Astrocyte of the cerebellum (primary cell): ENCODE results near the gene CWC22.
A peak's percentile ranks its signal among the peaks of the same experiment; 100 is the strongest.

Experiments
- DNase-seq: peaks from one replicate; pipeline ENCODE4 v3.0.0-alpha.2; 2011; ENCODE audit warnings: low read depth
- H3K4me3 ChIP-seq: 2 replicates; pipeline ENCODE4 v1.5.1; 2011; ENCODE audit warnings: mild to moderate bottlenecking, low read depth, low read length, moderate library complexity
- CTCF ChIP-seq: IDR thresholded peaks from 2 replicates; pipeline ENCODE4 v1.5.1; 2012; ENCODE audit warnings: low read length, low read depth, moderate library complexity, mild to moderate bottlenecking; ENCODE audit errors: missing control alignments
- in situ Hi-C: cut with HindIII; loops from 2 replicates; pipeline ENCODE4 v1.10.0; 2017; ENCODE audit warnings: low sequenced_read_pairs

Gene CWC22

GRCh38 chr2:180040146-180040925 is 33.2 kb upstream of the CWC22 start:
- H3K4me3 ChIP-seq: no peak overlapping the region
- peak; percentile 98 for DNase-seq
- in situ Hi-C loops: no loop called here
- peak; percentile 25 for TF ChIP-seq CTCF

- DNase-seq: peak; percentile 19
- in situ Hi-C loops: no loop called here
- no peak overlapping the region for H3K4me3 ChIP-seq
- no peak for TF ChIP-seq CTCF
These were observed 31.9 kb upstream of the CWC22 start for GRCh38 chr2:180038997-180039396.

DNA sequence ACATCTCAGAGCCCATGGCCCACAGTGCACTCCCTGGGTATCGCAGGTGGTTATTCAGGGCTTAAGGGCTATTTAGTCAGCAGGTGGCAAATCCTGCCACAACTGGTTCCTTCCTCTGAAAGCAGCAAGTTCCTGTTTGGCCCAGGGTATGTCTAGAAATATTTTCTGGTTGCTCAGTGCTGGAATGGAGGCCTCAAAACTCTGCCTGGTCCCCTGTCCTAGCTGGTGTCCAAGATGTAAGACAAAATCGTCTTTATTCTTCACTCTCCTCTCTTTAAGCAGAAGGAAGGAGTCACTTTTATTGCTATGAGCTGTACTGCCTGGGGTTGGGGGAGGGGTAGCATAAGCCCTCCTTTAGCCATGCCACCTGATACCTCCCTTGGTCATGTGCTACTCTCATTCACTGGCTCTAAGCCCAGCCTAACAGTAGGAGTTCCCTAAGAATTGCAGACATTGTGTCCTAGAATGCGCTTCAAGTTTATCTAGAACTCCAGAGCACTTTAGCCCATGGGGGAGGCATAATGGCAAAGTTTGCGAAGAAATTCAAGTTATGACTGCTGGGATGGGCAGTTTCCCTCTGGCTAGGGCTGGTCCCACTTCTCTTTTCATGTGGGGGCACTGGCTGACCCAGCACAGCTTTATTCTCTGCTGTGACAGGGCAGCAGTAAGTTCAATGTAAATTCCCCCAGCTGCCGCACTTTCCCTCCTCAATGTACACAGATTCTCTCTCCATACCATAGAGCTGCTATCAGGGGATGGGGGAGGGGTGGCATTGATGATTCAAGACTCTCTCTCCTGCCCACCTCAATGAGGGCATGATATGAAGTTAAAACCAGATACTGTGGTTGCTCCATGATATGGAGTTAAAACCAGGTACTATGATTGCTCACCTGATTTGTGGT is 27.1 kb upstream of the CWC22 start:
- in situ Hi-C loops: no loop called here
- peak; percentile 91 for DNase-seq
- no peak overlapping the region for H3K4me3 ChIP-seq
- TF ChIP-seq CTCF: no peak

GRCh38 chr2:180029575-180029974 is 22.5 kb upstream of the CWC22 start:
- in situ Hi-C loops: no loop called here
- DNase-seq: no peak
- no peak for TF ChIP-seq CTCF
- H3K4me3 ChIP-seq: no peak overlapping the region

DNA sequence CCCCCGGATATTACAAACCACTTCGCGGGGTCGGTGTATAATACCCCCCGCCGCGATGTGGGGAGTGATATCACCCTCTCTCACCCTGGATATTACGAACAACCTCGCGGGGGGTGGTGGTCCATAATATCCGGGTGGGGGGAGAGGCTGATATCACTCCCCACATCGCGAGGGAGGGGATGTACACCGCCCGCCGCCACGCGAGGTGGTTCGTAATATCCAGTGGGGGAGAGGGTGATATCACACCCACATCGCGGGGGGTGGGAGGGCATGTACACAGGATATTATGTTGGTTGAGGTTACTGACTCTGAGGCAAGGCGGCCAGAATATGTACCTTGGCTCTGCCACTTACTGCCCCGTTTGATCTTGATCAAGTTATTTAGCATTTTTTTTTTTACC is 14.8 kb upstream of the CWC22 start:
- in situ Hi-C loops: no loop called here
- DNase-seq: no peak
- H3K4me3 ChIP-seq: no peak overlapping the region
- TF ChIP-seq CTCF: no peak

- peak; percentile 16 for DNase-seq
- in situ Hi-C loops: no loop called here
- no peak for TF ChIP-seq CTCF
- H3K4me3 ChIP-seq: no peak overlapping the region
These were observed 10.7 kb upstream of the CWC22 start for GRCh38 chr2:180017784-180018183.
